Activated CD4-positive, alpha-beta T cell treated with anti-CD3 and anti-CD28 coated beads, Interleukin-2, amount 10 ng/mL, durations not matched to agents 24 days and 14 days (primary cell): Measurements from ENCODE around the gene NAALADL2. TPM values are rescaled to one million over a fixed set of nuclear protein-coding genes. Genes with fewer than 3 reads are reported as not detected.
"Not testable (repeated sequence)": the region's sequence is repeated elsewhere in the genome, so short reads cannot be mapped to it uniquely, and the experiment has no call there.

ENCODE experiments used
- DNase-seq: peaks from one replicate; pipeline ENCODE4 v3.0.0; 2022
- H3K27ac Mint-ChIP-seq: one replicate; pipeline ENCODE4 v1.8.0; 2022; ENCODE audit warnings: mild to moderate bottlenecking, mixed read lengths
- H3K27me3 Mint-ChIP-seq: one replicate; pipeline ENCODE4 v1.8.0; 2022; ENCODE audit warnings: mixed read lengths
- H3K36me3 Mint-ChIP-seq: one replicate; pipeline ENCODE4 v1.8.0; 2022; ENCODE audit warnings: low read depth, mild to moderate bottlenecking, mixed read lengths
- H3K4me1 Mint-ChIP-seq: one replicate; pipeline ENCODE4 v1.8.0; 2021; ENCODE audit warnings: mixed read lengths
- H3K4me3 Mint-ChIP-seq: one replicate; pipeline ENCODE4 v1.8.0; 2022; ENCODE audit warnings: mild to moderate bottlenecking, moderate library complexity, mixed read lengths
- H3K9me3 Mint-ChIP-seq: one replicate; pipeline ENCODE4 v1.8.0; 2021; ENCODE audit warnings: mixed read lengths
- intact Hi-C: fragments of 100-400 bp; cut with micrococcal nuclease; formaldehyde crosslinking; loops from one replicate; pipeline ENCODE4 v1.15.1; 2023
- total RNA-seq: library from RNA; stranded (reverse); gene quantifications from 2 replicates; pipeline ENCODE4 v1.2.3, GENCODE V29; 2022

NAALADL2 gene
- total RNA-seq, 1 donor from 2014 or later, result not detected

GRCh38 chr3:175046601-175047000 is 187.5 kb downstream of the NAALADL2 start:
- Mint-ChIP-seq H3K36me3 (no peaks in the 10 kb centered on the region), H3K4me1 (no peaks in the 10 kb centered on the region), H3K4me3 (no peak overlapping the region), H3K27ac (no peak overlapping the region), H3K27me3 (no peaks in the 10 kb centered on the region), H3K9me3 (no peaks in the 10 kb centered on the region)
- intact Hi-C loops, result no loop called here
- no peak for DNase-seq

DNA sequence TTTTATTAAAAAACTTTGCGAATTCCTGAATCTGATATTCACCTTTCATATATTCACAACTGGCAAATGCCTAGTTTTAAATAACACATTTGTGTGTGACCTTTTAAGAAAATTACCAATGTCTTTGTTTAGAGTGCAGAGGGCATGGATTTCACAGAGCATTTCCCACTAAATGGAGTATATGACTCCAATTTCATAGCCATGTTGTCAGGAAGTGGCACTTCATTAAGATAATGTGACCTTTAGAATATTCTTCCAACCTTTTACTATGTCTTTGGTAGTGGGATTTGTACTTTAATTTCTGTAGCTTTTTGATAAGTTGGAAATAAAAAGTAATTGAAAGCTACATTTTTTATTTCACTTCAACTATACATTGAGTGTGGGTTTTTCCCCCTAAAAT is 188.7 kb downstream of the NAALADL2 start:
- H3K4me1 Mint-ChIP-seq, result no peaks in the 10 kb centered on the region
- H3K27me3 Mint-ChIP-seq, result no peaks in the 10 kb centered on the region
- DNase-seq, result no peak
- intact Hi-C loops, result no loop called here
- H3K27ac Mint-ChIP-seq, result no peak overlapping the region
- H3K9me3 Mint-ChIP-seq, result no peaks in the 10 kb centered on the region
- H3K4me3 Mint-ChIP-seq, result no peak overlapping the region
- no peaks in the 10 kb centered on the region for H3K36me3 Mint-ChIP-seq

- DNase-seq, result no peak
- no peak overlapping the region for H3K4me3 Mint-ChIP-seq
- H3K4me1 Mint-ChIP-seq, result no peaks in the 10 kb centered on the region
- H3K27ac Mint-ChIP-seq, result no peak overlapping the region
- no peaks in the 10 kb centered on the region for H3K36me3 Mint-ChIP-seq
- intact Hi-C loops, result no loop called here
- H3K27me3 Mint-ChIP-seq, result no peaks in the 10 kb centered on the region
- peaks cover 5% of the 10 kb centered on the region for H3K9me3 Mint-ChIP-seq
These were observed 198.3 kb downstream of the NAALADL2 start for GRCh38 chr3:175057401-175057800.

DNA sequence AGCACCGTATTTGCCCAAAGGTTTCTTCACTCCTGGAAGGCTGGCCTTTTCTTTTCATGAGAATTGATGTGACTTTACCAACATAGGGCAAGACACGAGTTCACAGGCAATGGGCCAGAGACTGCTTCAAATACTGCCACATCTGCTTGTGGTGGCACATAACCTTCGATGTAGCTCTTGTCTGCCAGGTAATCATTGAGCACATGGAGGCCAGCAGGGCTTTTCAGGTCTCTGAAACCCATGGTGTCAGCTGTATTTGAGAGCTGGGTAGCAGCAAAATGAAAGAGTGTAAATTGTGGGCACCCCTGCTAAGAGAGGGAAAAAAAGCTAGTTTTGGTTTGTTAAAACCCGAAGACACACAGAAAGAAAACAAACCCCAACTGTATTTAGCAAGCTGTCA is 200.7 kb downstream of the NAALADL2 start:
- no peaks in the 10 kb centered on the region for H3K27me3 Mint-ChIP-seq
- H3K4me3 Mint-ChIP-seq, result no peak overlapping the region
- H3K4me1 Mint-ChIP-seq, result no peaks in the 10 kb centered on the region
- no peak overlapping the region for H3K27ac Mint-ChIP-seq
- intact Hi-C loops, result no loop called here
- peaks cover 4% of the 10 kb centered on the region for H3K9me3 Mint-ChIP-seq
- DNase-seq, result no peak
- H3K36me3 Mint-ChIP-seq, result no peaks in the 10 kb centered on the region

GRCh38 chr3:175065497-175065896 is 206.4 kb downstream of the NAALADL2 start:
- no peaks in the 10 kb centered on the region for H3K36me3 Mint-ChIP-seq
- no peak for DNase-seq
- intact Hi-C loops, result no loop called here
- no peak overlapping the region for H3K27ac Mint-ChIP-seq
- no peaks in the 10 kb centered on the region for H3K27me3 Mint-ChIP-seq
- no peaks in the 10 kb centered on the region for H3K9me3 Mint-ChIP-seq
- H3K4me3 Mint-ChIP-seq, result no peak overlapping the region
- no peaks in the 10 kb centered on the region for H3K4me1 Mint-ChIP-seq

- intact Hi-C loops, result no loop called here
- no peak for DNase-seq
- H3K27ac Mint-ChIP-seq, result no peak overlapping the region
These were observed 207.7 kb downstream of the NAALADL2 start for GRCh38 chr3:175066617-175067415.

GRCh38 chr3:175068587-175068986 is 209.5 kb downstream of the NAALADL2 start:
- H3K4me3 Mint-ChIP-seq, result no peak overlapping the region
- no peaks in the 10 kb centered on the region for H3K4me1 Mint-ChIP-seq
- no peaks in the 10 kb centered on the region for H3K36me3 Mint-ChIP-seq
- H3K27ac Mint-ChIP-seq, result no peak overlapping the region
- H3K9me3 Mint-ChIP-seq, result no peaks in the 10 kb centered on the region
- intact Hi-C loops, result no loop called here
- DNase-seq, result no peak
- H3K27me3 Mint-ChIP-seq, result no peaks in the 10 kb centered on the region

More at GRCh38 chr3:175066617-175067415, 207.7 kb downstream of the NAALADL2 start:
- Mint-ChIP-seq H3K9me3 (no peaks in the 10 kb centered on the region), H3K36me3 (no peaks in the 10 kb centered on the region), H3K4me1 (no peaks in the 10 kb centered on the region), H3K4me3 (no peak overlapping the region), H3K27me3 (no peaks in the 10 kb centered on the region)

GRCh38 chr3:175070946-175071345 is 211.8 kb downstream of the NAALADL2 start:
- Mint-ChIP-seq H3K36me3 (no peaks in the 10 kb centered on the region), H3K9me3 (no peaks in the 10 kb centered on the region), H3K4me1 (no peaks in the 10 kb centered on the region), H3K4me3 (no peak overlapping the region), H3K27ac (no peak overlapping the region), H3K27me3 (no peaks in the 10 kb centered on the region)
- DNase-seq, result no peak
- intact Hi-C loops, result no loop called here

- H3K9me3 Mint-ChIP-seq, result no peaks in the 10 kb centered on the region
- H3K27me3 Mint-ChIP-seq, result no peaks in the 10 kb centered on the region
- intact Hi-C loops, result no loop called here
- H3K4me1 Mint-ChIP-seq, result no peaks in the 10 kb centered on the region
- no peak for DNase-seq
- H3K36me3 Mint-ChIP-seq, result no peaks in the 10 kb centered on the region
- H3K27ac Mint-ChIP-seq, result no peak overlapping the region
- H3K4me3 Mint-ChIP-seq, result no peak overlapping the region
These were observed 214.2 kb downstream of the NAALADL2 start for GRCh38 chr3:175073219-175073905.

GRCh38 chr3:175075269-175075668 is 216.1 kb downstream of the NAALADL2 start:
- Mint-ChIP-seq H3K4me3 (no peak overlapping the region), H3K4me1 (no peaks in the 10 kb centered on the region), H3K27ac (no peak overlapping the region), H3K9me3 (no peaks in the 10 kb centered on the region), H3K27me3 (no peaks in the 10 kb centered on the region), H3K36me3 (no peaks in the 10 kb centered on the region)
- intact Hi-C loops, result no loop called here
- DNase-seq, result no peak

DNA sequence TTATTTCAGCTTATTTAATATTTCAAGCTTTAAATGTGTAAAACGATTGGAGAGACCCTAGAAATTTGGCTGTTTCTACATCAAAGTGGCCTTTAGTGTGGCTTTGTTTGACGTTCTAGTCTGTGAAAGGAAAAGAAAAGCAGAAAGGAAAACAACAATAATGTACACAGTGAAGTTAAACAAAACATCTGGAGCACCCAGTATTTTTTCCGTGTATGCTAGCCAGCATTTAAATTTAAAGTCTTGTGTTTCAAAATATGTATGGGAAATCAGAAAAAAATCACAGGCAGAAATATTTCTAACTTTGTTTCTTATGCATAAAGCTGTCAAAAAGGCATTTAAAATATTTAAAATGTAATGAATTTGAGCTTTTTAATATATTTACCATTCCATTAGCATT is 218.1 kb downstream of the NAALADL2 start:
- no peak for DNase-seq
- Mint-ChIP-seq H3K4me1 (no peaks in the 10 kb centered on the region), H3K27me3 (no peaks in the 10 kb centered on the region), H3K36me3 (no peaks in the 10 kb centered on the region), H3K9me3 (no peaks in the 10 kb centered on the region), H3K4me3 (no peak overlapping the region), H3K27ac (no peak overlapping the region)
- intact Hi-C loops, result no loop called here

DNA sequence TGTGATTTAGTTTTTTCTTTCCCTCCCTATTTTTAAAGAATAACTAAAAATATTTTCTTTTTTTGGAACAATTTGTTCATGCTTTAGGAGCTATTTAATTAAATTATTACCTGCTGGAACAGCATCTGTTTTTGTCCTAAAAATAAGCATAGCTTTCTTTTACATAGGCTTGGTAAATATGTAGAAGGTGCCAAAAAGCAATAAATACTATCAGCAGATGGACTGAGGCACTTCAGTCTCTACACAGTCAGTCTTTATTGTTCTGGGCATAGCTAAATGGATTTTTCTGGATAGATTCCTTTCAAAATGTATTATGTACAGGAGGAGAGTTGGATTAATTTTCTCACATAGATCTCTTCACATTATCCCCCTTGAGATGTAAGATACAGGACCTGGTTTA is 223.5 kb downstream of the NAALADL2 start:
- no peak for DNase-seq
- Mint-ChIP-seq H3K4me1 (no peaks in the 10 kb centered on the region), H3K27me3 (no peaks in the 10 kb centered on the region), H3K4me3 (no peak overlapping the region), H3K36me3 (no peaks in the 10 kb centered on the region), H3K27ac (no peak overlapping the region), H3K9me3 (no peaks in the 10 kb centered on the region)
- intact Hi-C loops, result no loop called here

GRCh38 chr3:175087128-175087527 is 228.0 kb downstream of the NAALADL2 start:
- H3K27ac Mint-ChIP-seq, H3K4me1 Mint-ChIP-seq, H3K36me3 Mint-ChIP-seq, H3K4me3 Mint-ChIP-seq, intact Hi-C loops, H3K27me3 Mint-ChIP-seq, DNase-seq, H3K9me3 Mint-ChIP-seq: not testable (repeated sequence)

- DNase-seq, result no peak
- H3K36me3 Mint-ChIP-seq, result no peaks in the 10 kb centered on the region
These were observed 229.7 kb downstream of the NAALADL2 start for GRCh38 chr3:175088766-175089380.

More at GRCh38 chr3:175088766-175089380, 229.7 kb downstream of the NAALADL2 start:
- intact Hi-C loops, result no loop called here
- Mint-ChIP-seq H3K27ac (no peak overlapping the region), H3K4me3 (no peak overlapping the region), H3K4me1 (no peaks in the 10 kb centered on the region), H3K27me3 (no peaks in the 10 kb centered on the region), H3K9me3 (no peaks in the 10 kb centered on the region)
